Hematopoietic multipotent progenitor cell treated with erythropoietin and hydrocortisone succinate and interleukin-3 and kit ligand, for 17 days (in vitro differentiated cells): ENCODE data around the gene P2RY12.

ENCODE experiments used
- DNase-seq: peaks from one replicate; pipeline ENCODE4 v3.0.0-alpha.2; 2015; ENCODE audit warnings: low spot score

Gene P2RY12

DNA sequence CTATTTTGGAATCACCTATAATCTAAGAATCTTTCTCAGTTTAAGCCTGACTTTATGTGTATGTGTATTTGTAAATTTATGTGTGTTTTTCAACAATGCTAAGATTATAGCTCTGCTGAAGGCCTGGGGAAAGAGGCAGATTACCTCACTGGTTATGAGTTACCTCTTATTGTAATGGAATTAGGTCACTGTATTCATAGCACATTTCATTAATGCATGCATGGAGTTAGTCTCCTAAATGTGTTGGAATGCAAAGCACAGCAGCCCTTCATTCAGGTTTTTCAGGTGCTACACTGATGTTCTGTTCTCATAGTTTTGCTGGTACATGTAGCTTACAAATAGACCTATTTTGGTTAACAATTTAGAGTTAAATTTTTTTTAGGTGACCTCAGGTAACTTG is 77.4 kb downstream of the P2RY12 start:
- DNase-seq = no peak

DNA sequence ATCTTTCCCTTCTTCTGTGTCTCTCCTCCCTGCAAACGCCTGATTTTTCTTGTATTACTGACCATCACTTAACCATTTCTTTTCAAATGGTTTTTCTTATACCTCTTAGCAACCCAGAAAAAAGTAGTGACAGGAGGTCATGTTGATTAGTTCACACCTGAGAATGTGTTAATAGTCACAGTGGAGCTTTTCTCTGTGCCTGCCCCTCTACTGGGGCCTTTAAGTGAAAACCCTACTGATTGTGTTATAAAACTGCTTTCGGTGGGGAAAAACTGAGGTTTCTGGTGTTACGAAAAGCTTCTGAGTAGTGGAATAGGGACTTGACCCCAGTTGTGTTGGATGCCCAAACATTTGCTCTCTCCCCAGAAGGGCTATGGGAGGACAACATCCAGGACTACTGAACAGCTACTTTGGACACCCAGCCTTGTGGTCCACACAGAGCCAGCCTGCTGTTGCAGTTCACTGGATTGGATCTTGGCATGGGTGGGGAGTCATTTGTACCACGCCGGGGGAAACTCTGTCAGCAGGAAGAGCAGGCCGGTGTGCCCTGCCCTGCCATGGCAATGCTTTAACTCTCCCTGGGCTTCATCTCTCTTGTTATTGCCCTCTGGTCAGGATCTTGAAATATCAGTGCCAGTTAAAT is 78.3 kb downstream of the P2RY12 start:
- DNase-seq = no peak

DNA sequence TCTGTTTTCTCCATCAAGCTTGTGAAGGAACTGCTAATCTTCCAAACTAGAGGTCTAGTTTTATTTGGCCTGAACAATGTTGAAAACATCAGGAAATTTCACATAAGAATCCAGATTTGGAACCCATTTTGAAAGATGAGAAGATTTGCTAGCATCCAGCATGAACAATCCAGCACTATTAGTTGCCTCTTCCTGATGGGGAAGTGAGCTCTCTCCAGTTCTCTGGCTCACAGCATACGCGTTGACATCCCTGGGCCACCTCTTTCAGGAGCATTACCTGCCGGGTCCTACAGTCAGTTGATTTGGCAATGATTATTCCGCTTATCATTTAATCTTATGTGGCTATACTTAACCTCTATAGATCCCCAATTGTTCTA is 78.8 kb downstream of the P2RY12 start:
- DNase-seq = no peak

DNA sequence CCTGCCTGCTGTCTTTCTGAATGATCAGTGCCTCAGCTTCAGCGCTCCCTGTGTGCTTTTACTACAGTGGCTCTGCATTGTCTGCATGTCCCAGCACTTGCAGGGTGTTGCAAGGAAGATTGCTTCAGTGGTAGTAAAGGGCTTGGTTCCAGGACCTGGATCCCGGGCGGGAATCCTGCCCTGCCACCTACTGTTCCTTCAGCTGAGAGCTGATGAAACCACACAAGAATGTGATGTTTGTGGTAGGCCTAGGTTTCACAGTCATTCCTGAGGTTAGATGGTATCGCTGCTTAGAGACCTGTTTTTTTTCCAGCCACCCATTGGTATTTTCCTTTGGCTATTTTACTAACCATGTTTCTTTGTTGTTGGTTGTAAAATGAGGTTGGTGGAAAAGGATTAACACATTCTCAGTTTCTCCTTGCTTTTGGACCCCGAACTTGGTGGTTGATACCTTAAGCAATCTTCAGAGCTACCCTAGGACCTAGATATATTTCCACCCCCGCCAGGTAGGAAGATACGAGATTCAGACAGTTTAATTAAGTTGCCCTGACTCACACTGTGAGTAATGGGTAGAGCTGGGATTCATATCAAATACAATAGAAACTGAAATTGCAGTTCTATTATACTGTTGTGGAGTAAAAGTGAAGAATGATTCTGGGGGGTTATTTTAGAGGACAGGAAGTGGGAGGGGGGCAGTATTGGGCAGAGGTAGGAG is 79.3 kb downstream of the P2RY12 start:
- DNase-seq = no peak

DNA sequence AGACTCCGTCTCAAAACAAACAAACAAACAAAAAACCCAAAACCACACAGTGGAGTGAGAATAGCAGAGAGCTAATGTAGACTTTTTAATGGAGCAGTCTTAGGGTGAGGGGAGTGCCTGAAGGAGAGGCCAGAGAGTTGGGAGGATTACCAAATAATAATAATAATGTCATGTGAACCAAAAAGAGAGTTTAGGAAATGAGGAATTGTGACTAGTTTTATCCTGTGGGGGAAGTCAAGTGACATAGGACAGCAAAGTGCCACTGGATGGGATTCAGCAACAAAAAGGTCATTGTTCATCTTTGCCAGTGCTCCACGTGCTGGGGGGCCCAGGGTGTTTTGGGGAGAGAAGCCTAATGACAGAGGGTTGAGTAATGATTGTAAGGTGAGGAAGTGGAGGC is 80.8 kb downstream of the P2RY12 start:
- DNase-seq = no peak

DNA sequence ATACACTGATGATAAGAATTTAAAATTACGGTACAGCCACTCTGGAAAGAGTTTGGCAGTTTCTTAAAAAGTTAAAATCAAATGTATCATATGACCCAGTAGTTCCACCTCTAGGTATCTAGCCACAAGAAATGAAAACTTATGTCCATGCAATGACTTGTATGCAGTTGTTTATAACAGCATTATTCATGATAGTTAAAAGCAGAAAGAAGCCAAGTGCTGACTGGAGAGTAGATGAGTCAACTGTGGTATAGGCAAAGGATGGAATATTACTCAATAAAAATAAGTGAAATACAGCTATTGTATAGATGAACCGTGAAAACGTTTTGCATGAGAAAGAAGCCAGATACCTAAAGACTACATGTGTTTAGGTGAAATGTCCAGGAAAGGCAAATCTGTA is 82.8 kb downstream of the P2RY12 start:
- DNase-seq = no peak

DNA sequence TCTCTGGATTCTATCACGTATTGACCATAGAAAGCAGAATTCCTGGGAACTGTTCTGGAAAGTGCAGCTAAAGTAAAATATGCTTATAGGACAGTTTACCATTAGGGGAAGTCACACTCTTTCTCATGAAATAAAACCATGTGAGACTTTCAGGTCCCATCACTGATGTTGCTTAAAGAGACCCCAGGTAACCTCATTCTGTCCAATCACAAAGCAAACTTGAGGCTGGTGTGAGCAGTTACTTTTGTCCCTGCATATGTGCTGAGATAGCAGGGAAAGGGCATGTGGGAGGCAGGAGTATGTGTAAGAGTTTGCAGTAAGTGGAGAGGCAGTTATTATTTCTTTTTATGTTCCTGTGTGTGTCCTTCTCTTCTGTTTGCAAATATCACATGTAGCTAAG is 84.0 kb downstream of the P2RY12 start:
- DNase-seq = no peak

DNA sequence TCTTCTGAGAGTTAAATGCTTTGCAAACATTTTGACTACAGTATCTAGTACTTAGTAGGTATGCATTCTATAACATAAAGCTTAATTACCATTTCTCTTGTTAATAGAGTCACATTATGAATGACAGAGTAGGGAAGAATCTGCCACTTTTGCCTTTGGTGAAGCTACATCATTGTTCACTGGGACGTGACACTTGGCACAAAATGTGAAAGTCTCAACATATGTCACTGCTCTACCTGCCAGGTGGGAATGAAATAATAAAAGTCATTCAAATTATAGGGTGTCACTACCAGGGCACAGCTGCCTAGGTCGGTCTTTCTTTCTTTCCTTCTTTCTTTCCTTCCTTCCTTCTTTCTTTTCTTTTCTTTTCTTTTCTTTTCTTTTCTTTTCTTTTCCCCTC is 85.5 kb downstream of the P2RY12 start:
- DNase-seq = no peak

DNA sequence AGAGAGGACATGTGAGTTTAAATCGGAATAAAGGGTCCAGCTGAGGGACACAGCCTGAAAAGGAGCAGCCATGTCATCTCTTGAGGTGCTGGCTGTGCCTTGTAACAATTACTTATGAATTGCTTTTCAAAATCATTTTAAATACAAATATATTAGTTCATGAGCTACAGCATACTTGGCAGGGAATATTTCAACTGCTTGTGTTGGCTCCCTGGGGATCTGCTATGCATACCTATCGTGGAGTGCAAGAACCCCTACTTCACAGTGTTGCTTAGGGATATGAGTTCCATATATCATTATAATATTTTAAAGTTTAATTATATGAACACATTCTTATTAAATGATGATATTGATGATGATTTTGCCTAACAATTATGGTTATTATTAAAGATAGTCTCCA is 87.1 kb downstream of the P2RY12 start:
- no peak for DNase-seq

DNA sequence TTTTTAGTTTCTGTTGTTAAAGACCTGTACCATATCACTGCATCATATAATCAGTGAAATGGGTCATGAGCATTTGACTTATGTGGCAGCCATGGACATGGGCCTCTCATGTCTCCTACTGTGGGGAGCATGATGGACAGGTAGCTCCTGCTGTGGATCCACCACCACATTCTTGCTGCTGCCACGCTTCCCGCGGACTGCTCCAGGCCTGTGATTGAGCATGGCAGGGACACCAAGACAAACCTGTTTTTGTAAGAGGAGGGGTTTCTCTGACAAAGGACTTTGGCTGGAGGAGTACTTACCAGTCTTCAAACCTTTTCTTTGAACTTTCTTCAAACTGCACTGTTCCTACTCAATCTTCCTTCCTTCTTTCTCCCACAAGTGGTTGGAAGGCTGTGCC is 88.3 kb downstream of the P2RY12 start:
- DNase-seq = no peak

DNA sequence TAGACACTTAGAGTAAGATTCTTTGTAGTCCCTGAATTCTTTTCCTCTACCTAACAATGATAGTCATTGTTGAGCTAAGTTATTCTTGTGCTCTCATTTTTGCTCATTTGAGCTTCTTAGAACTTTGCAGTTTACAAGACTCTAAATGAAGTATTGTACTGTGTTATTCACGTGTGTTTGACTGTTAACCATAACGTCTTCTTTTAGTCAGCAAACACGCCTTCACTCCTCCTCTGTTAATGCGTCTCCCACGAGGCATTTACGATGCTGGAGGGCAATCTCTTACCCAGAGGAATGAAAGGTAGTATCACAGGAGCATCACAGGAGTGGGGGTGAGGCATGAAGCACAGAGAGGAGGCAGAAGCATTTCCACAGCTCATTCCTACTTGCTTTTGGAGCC is 91.4 kb downstream of the P2RY12 start:
- DNase-seq = no peak

DNA sequence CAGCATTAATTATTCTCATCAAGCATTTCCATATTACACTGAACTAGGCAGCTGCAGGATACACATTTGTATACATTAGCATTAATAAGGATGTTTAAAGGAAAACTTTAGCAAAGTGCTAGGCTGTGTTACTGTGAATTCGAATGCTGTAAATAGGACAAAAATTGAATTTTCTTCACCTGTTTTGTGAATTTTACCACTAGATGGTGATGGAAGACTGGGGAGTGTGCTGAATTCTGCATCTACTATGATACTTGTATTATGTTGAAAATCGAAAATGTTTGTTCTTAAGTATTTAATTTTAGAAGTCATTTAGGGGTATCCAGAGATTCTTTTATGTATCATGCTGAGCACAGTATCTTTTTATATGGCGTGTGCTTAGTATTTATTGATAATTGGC is 93.9 kb downstream of the P2RY12 start:
- DNase-seq = no peak

DNA sequence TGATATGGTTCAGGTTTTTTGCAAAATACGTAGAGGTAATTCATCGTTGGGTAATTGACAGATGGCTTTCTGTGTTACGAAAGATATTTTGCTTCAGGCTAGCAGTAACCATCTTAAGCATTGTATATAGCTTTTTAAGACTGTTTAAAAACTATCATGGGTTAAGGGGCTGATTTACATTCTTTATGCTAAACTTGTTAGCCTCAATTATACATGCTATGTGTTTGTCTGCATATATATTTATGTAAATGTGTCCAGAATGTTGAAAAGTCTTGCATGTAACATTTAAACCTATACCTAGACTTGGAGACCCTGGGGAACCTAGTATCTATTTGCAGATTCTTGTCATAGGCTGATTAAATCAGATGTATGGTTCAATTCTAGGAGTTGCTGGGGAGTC is 95.1 kb downstream of the P2RY12 start:
- DNase-seq = no peak
